Measurements from ENCODE around the gene JAKMIP3.

Gene JAKMIP3

DNA sequence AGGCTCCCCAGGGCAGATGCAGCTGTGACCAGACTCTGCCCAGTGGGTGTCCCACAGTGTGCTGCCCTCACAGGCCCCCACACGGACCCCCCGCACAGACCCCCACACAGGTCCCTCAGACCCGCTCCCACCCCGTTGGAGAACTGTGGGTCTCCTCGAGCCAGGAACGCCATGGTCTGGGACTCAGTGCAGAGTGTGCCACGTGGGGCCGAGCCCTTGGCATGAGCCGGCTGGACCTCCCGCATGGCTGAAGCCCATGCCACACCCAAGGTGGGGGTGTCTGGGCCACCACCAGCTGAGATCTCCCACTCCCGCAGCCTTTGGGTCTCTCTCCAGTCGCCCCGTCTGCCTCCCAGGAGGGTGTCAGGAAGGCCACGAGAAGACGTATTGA, 34.3 kb downstream of the JAKMIP3 start:
- no peak for DNase-seq

DNA sequence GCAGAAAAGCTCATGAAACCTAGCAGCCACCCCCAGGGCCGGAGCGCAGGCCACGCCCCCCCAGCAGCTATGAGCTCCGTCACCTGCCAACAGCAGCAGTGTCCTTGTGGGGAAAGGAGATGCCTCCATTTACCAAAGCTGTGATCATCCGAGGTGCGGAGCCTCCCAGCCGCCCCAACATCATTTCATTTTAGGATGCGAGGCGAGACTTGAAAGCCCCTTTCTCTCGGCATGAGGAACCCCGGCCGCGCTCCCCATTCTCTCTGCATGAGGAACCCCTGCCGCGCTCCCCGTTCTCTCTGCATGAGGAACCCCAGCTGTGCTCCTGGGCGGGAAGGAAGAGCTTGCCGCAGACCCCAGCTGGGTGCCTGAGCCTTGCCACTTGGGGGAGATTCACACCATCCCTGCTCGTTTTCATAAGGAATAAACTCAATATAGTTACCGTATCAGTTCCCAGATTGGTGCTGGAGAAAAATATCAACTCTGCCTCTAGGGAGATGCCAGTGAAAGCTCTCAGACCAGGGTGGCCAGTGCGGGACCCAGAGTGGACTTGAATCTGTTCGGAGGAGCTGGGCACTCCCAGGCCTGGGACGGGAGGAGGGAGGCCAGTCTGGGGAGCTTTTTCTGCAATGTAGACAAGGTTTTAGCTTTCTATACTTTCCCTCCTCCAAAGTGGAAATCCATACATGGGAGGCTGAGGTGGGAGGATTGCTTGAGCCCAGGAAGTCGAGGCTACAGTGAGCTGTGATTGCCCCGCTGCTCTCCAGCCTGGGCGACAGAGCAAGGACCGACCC, 35.0 kb downstream of the JAKMIP3 start:
- no peak for DNase-seq

DNA sequence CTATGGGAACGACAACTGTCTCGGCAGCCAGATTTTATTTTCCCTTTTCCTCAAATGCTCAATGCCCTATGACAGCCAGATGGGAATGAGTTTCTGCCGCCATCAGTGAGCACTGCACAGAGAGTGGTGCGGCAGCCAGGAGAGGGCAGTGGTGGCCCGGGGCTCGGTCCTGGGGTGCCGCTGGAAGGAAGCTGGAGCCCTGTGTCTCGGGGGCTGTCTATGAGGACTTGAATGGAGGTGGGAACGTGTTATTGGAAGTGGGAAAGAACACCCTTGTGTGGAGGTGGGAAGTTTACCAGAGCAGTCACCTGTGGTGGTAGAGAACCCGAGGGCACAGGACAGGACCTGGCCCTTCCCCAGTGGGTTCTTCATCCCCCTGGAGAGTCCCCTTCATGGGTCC, 35.8 kb downstream of the JAKMIP3 start:
- DNase-seq = no peak

DNA sequence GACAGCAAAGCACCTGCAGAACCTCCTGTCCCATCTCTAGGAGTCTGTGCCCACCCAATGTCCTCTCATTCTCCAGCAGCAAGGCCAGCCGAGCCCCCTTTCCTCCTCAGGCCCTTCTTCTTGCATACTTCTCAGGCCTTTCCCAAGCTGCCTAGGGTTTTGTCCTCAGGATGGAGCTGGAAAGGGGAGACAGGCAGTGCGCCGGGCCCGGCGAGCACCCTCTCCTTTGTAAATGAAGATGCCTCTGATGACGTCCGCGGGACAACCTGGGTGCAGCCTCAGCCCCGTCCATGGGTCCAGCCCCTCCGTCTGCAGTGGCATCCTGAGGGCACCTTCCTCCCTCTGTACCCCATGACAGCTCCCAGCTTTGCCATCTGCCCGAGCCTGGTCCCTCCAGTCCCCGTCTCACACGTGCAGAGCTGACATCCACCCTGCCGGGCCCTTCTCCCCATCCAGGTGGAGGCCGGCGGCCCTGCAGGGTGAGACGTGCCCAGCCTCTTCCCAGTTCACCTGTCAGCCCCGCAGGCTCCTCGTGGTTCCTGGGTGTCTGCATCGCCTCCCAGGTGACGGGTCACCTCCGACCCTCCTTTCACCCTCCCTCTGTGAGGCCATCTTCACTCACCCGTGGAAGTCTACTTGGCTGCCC, 36.4 kb downstream of the JAKMIP3 start:
- DNase-seq = no peak

DNA sequence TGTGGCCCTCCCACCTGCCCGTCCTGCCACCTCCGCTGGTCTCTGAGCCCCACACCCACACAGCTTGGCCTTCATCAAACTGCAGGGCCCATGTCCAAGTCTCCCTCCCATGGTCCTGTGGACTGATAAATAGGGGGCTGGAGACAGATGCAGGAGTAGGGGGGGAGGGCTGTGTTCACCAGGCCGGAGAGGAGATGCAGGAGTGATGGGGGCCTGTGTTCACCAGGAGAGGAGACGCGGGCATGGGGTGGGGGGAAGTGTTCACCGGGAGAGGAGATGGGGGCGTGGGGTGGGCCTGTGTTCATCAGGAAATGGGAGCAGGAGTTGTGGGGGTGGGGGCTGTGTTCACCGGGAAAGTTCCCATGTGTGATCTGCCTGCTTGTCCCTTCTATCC, 37.0 kb downstream of the JAKMIP3 start:
- no peak for DNase-seq

GRCh38 chr10:132103116-132103910, 37.6 kb downstream of the JAKMIP3 start:
- DNase-seq = no peak

- no peak for DNase-seq
Measured at GRCh38 chr10:132104062-132104461, 38.3 kb downstream of the JAKMIP3 start.

- DNase-seq = no peak
Measured at GRCh38 chr10:132104471-132105301, 38.9 kb downstream of the JAKMIP3 start.

DNA sequence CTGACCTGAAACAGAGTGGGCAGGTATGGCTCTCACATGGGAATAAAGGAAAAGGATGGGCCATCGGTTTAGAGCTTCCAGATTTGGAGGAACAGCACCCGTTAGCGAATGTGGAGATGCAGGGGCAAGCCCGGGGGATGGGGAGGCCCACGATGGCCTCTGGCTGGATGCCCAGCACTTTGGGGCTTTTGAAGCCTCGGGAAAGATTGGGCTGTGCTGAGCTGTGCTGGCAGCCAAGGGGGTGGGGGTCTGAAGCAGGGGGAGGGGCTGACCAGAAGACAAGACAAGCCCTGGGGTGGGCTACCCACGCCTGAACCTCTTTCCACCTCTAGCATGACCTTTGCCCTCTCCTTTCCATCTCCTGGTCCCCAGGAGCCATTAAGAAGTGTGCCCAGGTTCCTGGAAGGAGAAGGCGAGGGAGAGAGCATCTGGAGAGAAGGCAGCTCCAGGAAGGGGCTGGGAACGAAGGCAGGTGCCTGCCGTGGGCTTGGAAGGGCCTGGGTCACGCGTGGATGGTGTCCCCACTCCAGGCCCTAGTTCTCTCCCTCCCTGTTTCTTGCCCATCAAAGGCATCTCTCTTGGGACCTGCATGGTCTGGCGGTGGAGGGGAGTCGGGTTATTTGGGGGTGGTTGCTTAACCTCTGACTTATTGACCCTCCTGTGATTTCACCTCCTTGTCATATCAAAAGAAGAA, 39.7 kb downstream of the JAKMIP3 start:
- DNase-seq = no peak

DNA sequence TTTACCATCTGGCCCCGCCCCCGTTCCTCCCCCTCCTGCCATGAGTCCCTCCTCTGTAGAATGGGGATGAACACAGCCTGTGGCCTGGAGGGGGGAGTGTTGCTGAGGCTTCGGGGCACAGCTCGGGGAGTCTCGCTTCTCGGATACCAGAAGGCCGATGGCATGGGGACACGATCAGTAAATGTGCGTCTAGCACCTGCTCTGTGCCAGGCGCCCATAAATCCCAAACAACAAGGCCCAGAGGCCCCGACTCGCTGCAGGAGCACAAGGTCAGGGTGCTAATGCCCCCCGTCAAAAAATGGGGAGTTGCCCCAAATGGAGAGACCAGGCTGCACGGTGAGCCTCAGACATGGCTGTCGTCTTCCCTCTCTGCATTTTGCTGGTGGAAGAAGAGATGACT, 40.7 kb downstream of the JAKMIP3 start:
- DNase-seq = no peak

DNA sequence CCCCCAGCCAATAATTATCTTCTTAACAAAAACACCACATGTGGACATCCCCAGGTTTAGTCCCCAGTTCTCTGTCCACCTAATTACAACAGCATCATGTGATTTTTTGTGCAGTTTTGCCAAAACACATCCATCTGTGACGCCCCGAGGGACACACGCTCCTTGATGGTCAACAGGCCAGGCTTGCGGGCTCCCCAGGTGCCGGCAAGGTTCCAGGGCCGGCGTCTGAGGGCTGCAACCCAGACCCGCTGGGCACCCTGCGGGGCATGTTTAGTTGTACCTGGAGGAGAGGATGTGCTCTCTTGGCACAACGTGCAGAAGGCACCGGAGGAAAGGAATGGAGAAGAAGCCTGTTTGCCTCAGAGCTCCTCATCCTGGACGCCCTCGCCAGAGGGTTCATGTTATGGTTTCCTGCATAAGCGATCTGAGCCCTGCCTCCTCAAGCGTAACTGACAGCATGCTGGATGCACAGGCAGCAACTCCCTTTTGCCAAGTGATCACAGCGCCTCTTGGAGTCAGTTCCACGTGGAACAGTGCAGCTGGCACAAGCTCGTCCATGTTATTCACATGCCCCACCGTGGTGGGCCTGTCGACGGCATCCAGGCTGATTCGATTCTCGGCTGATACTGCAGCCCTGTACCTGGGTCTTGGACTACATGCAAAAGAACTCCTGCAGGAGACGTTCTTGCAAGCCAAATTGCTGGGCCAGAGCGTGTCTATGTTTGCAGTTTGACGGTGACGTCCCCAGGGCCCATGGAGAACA, 41.6 kb downstream of the JAKMIP3 start:
- DNase-seq = no peak

GRCh38 chr10:132107949-132108877, 42.5 kb downstream of the JAKMIP3 start:
- DNase-seq = no peak

GRCh38 chr10:132109341-132110110, 43.8 kb downstream of the JAKMIP3 start:
- DNase-seq = no peak

DNA sequence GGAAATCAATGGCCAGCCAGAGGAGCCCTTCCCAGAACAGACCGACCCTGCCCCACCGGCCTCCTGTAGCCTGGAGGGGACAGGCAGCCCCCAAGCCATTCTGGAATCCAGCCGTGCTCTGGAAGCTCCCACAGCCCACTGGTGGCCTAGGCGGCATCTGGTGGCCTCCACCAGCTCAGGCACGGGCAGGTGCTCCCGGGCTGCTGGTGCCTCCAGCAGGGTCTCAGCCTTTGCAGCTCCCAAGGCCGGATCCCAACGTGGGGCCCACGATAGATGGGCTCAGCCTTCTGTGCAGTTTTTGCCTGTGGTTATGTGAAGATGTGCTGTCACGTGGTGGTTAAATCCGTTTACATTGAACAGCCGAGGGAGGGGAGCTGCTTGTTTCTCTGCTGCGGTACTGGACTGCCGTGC, 44.4 kb downstream of the JAKMIP3 start:
- no peak for DNase-seq

GRCh38 chr10:132110713-132111112, 45.0 kb downstream of the JAKMIP3 start:
- DNase-seq = no peak

DNA sequence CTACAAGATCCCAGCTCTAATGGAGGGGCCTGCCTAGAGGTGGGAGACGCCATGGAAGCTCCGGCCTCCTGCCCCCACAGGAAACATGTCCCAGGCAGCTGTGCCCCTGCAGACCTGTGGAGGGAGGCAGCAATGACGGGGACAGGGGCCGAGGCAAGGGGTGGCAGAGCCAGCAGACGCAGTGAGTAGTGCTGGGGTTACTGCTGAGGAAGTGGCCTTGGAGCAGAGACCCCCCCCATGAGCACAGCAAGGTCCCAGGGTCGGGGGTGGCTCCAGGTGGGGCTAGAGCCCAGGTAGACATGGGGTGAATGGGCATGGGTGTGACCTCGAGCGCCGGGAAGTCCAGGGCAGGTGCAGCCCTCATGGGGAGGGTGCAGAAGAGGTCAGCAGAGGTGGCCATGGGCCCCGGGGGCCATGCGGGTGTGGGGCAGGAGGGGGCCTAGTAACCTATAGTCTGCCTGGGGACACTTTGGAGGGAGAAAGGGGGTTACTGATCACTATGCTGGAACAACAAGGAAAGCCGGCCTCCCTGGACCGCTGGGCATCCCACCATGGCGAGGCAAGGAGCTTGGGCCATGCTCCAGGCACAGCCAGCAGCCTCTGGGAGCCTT, 45.5 kb downstream of the JAKMIP3 start:
- no peak for DNase-seq

- no peak for DNase-seq
Measured at GRCh38 chr10:132111871-132112341, 46.2 kb downstream of the JAKMIP3 start.

DNA sequence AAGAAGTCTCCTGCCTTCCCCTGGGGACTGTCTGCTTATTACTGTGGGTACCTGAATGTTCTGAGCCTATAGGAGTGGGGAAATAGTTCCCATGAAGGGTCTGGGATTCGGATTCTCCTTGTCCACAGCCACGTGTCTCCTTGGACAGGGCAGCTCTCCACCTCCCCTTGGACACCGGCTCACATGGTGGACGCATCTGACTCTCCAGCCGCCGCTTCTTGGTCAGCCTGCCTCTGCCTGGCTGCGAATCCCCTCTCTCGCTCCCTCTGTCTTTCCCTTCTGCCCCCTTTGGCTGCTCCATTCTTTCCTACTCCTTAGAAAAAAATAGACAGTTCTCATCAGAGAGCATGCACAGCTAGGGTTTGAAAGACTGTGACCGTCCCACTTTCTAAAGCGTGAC, 46.9 kb downstream of the JAKMIP3 start:
- no peak for DNase-seq

GRCh38 chr10:132113206-132113605, 47.5 kb downstream of the JAKMIP3 start:
- DNase-seq = no peak
